Sigmoid colon (tissue), 4 donors: ENCODE measurements around the gene WFDC8.

ENCODE experiments used
- CTCF ChIP-seq, 4 experiments: fragments of 450-650 bp in 3 of 4; fragments of 200-600 bp in 1 of 4; IDR thresholded peaks; one replicate each; pipeline ENCODE4 v1.5.1; 2016 to 2019; ENCODE audit warnings: antibody characterized with exemption in 4 of 4, mild to moderate bottlenecking in 3 of 4, moderate library complexity in 2 of 4
- EP300 ChIP-seq, 4 donors: sonication (generic); formaldehyde crosslinking; IDR thresholded peaks; one replicate each; pipeline ENCODE4 v1.6.1; 2017; ENCODE audit warnings: antibody characterized with exemption in 4 of 4
- POLR2A ChIP-seq, 2 donors: fragments of 450-650 bp; IDR thresholded peaks; one replicate each; pipeline ENCODE4 v1.6.1; 2016; ENCODE audit warnings: antibody characterized with exemption in 2 of 2, mild to moderate bottlenecking in 2 of 2, moderate library complexity in 2 of 2
- POLR2AphosphoS5 ChIP-seq, 4 donors: sonication (generic); formaldehyde crosslinking; IDR thresholded peaks; one replicate each; pipeline ENCODE4 v1.6.1; 2017; ENCODE audit warnings: antibody characterized with exemption in 4 of 4

DNA sequence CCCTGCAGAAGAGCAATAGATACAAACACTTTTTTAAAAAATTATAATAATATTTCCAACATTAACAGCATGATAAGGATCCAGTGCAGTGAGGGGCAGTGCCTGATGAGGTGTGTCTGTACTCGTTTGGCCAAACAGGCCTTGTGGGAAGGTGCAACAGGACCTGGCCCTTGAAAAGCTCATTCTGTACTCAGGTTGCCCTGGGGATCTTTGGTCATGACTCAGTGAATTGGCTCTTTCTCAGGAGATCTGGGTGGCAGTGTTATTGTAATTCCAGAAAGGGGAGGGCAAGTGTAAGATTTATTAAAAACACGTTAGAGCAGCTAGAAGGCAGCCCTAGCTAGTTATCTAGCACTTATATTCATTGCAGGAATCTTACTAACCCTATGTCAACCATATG lies 60.8 kb downstream of the WFDC8 start:
- TF ChIP-seq CTCF (IDR thresholded peaks at IDR 0.05) (no peak), POLR2A (IDR thresholded peaks at IDR 0.05) (no peak), POLR2AphosphoS5 (IDR thresholded peaks at IDR 0.05) (no peak), EP300 (IDR thresholded peaks at IDR 0.05) (no peak)
